Psoas muscle (tissue), 8 donors: Measurements from ENCODE around the gene MYO7A. TPM values are rescaled to one million over a fixed set of nuclear protein-coding genes. Genes with fewer than 3 reads are reported as not detected.

ENCODE experiments used
- ATAC-seq, 4 donors: fragments of 200-7000 bp; cut with Tn5 transposase; one replicate each; pipeline ENCODE4 v1.9.1; 2020; ENCODE audit warnings: moderate library complexity in 3 of 4, mild to moderate bottlenecking in 2 of 4
- DNase-seq, 2 donors: peaks; one replicate each; pipeline ENCODE4 v3.0.0-alpha.2; 2020
- H3K27ac ChIP-seq: fragments of 200-600 bp; one replicate; pipeline ENCODE4 v1.8.0; 2022
- H3K27me3 ChIP-seq, 3 donors: fragments of 200-600 bp in 1 of 3; one replicate each; pipeline versions ENCODE4 v1.6.1 to v1.8.0; 2013 to 2022; ENCODE audit warnings: low read length in 2 of 3, mild to moderate bottlenecking in 2 of 3, moderate library complexity in 1 of 3; ENCODE audit not compliant: insufficient read depth in 3 of 3
- H3K36me3 ChIP-seq, 2 donors: fragments of 200-600 bp in 1 of 2; one replicate each; pipeline versions ENCODE4 v1.6.1 to v1.8.0; 2013 to 2022; ENCODE audit warnings: low read depth in 1 of 2, mild to moderate bottlenecking in 1 of 2, moderate library complexity in 1 of 2; ENCODE audit not compliant: insufficient read depth in 1 of 2
- H3K4me1 ChIP-seq: fragments of 200-600 bp; one replicate; pipeline ENCODE4 v1.8.0; 2022
- H3K4me3 ChIP-seq: fragments of 200-600 bp; one replicate; pipeline ENCODE4 v1.8.0; 2022; ENCODE audit warnings: mild to moderate bottlenecking
- H3K9me3 ChIP-seq: fragments of 200-600 bp; one replicate; pipeline ENCODE4 v1.8.0; 2022
- CTCF ChIP-seq: fragments of 200-600 bp; IDR thresholded peaks from one replicate; pipeline ENCODE4 v1.8.0; 2022; ENCODE audit warnings: antibody characterized with exemption
- WGBS, 3 donors: extraction: QIAGEN DNeasy Blood & Tissue Kit; methylation state at CpG; one replicate each; pipeline versions ENCODE4 v1.1.6 to v1.1.7; 2013; 5-methylcytosine and 5-hydroxymethylcytosine counted together
- intact Hi-C, 2 donors: fragments of 100-400 bp; cut with DNase I; formaldehyde crosslinking; loops; one replicate each; pipeline versions ENCODE4 v1.11.0 to v1.14.2; 2022
- polyA plus RNA-seq, 3 donors: library from polyadenylated mRNA; stranded (reverse); fragments of 200-250 nt; gene quantifications; one replicate each; pipeline ENCODE4 v1.2.3, GENCODE V29; 2013
- total RNA-seq, 4 donors: library from RNA; stranded (reverse); fragmentation: NEBNext Ultra II Directional in 2 of 4; extraction: Animal tissue kit (Norgen Biotek cat#: 25700) in 2 of 4; gene quantifications; one replicate each; pipeline versions ENCODE4 v1.2.1 to v1.2.4, GENCODE V29; 2021 to 2023
- donor health status: healthy with polysubstance abuse.
- donor health status: DM: no; HTN: no; CAD: no; lungs with moderate emphysema.
- donor health status: Bipolar disorder and iron deficiency.
- donor health status: healthy.
- donor health status: DM: yes; HTN: yes; CAD: no.
- donor health status: DM: no; HTN: no; CAD: no.
- donor health status: DM: no; HTN: no; CAD: no.
- donor health status: DM: yes; HTN: yes; CAD: no.

MYO7A gene
- total and polyA plus RNA-seq, 7 donors: 0.62 to 3.0 (median 2.3) TPM

GRCh38 chr11:77189588-77190210 lies 61.7 kb downstream of the MYO7A start:
- Histone ChIP-seq H3K27ac (no peak overlapping the region), H3K27me3 (no peaks in the 10 kb centered on the region), H3K4me1 (no peaks in the 10 kb centered on the region), H3K9me3 (no peaks in the 10 kb centered on the region), H3K36me3 (no peaks in the 10 kb centered on the region), H3K4me3 (no peak overlapping the region)
- intact Hi-C loops: loop anchor here (5.0 to 10.0 kb wide), 4 partner anchors 62 to 265 kb away; partner anchors contain the start of gene MYO7A (in 1 of the 2)
- WGBS, 3 donors: 93 to 94% (median 93%) methylated on average over 28 of the region's 28 CpGs
- peak in 1 of 2 donors; percentile 29 for DNase-seq
- ATAC-seq: no peak
- no peak for TF ChIP-seq CTCF

- DNase-seq: no peak
Measured at GRCh38 chr11:77190331-77191075, 62.5 kb downstream of the MYO7A start.

GRCh38 chr11:77191429-77191822 lies 63.4 kb downstream of the MYO7A start:
- DNase-seq (no peak), ATAC-seq (no peak)
- TF ChIP-seq CTCF: no peak

More at GRCh38 chr11:77190331-77191075, 62.5 kb downstream of the MYO7A start:
- TF ChIP-seq CTCF: no peak
- ATAC-seq: no peak
- Histone ChIP-seq H3K27ac (no peak overlapping the region), H3K4me3 (no peak overlapping the region), H3K36me3 (no peaks in the 10 kb centered on the region), H3K9me3 (no peaks in the 10 kb centered on the region), H3K27me3 (no peaks in the 10 kb centered on the region), H3K4me1 (no peaks in the 10 kb centered on the region)
- 91 to 94% (median 92%) methylated on average over 21 of the region's 21 CpGs for WGBS, 3 donors
- intact Hi-C loops: no loop called here

GRCh38 chr11:77191823-77192495 lies 63.9 kb downstream of the MYO7A start:
- H3K9me3 ChIP-seq: no peaks in the 10 kb centered on the region
- WGBS, 3 donors: 61 to 65% (median 61%) methylated on average over 25 to 27 of the region's 27 CpGs
- intact Hi-C loops: no loop called here
- no peak overlapping the region for H3K4me3 ChIP-seq
- no peaks in the 10 kb centered on the region for H3K4me1 ChIP-seq
- DNase-seq: no peak
- no peak overlapping the region for H3K27ac ChIP-seq
- H3K36me3 ChIP-seq: no peaks in the 10 kb centered on the region
- TF ChIP-seq CTCF: no peak
- no peak for ATAC-seq
- no peaks in the 10 kb centered on the region for H3K27me3 ChIP-seq

More at GRCh38 chr11:77191429-77191822, 63.4 kb downstream of the MYO7A start:
- Histone ChIP-seq H3K9me3 (no peaks in the 10 kb centered on the region), H3K36me3 (no peaks in the 10 kb centered on the region), H3K27ac (no peak overlapping the region), H3K27me3 (no peaks in the 10 kb centered on the region), H3K4me3 (no peak overlapping the region), H3K4me1 (no peaks in the 10 kb centered on the region)
- intact Hi-C loops: no loop called here
- WGBS, 3 donors: 84 to 91% (median 87%) methylated on average over 11 of the region's 11 CpGs
